Upper lobe of left lung (tissue), 6 donors: Measurements from ENCODE around the gene SEMA4A. TPM values are rescaled to one million over a fixed set of nuclear protein-coding genes. Genes with fewer than 3 reads are reported as not detected.

Experiments used
- ATAC-seq, 2 donors: fragments of 200-7000 bp; cut with Tn5 transposase; one replicate each; pipeline ENCODE4 v1.9.1; 2022; ENCODE audit warnings: mild to moderate bottlenecking in 2 of 2, moderate library complexity in 2 of 2; ENCODE audit not compliant: low FRiP score in 2 of 2
- DNase-seq, 2 donors: peaks; one replicate each; pipeline ENCODE4 v3.0.0-alpha.2; 2019 to 2020
- H3K27ac ChIP-seq, 4 donors: fragments of 200-600 bp; sonication (generic); one replicate each; pipeline ENCODE4 v1.5.1; 2016 to 2019
- H3K27me3 ChIP-seq, 4 donors: fragments of 200-600 bp; sonication (generic); one replicate each; pipeline ENCODE4 v1.5.1; 2017 to 2019
- H3K36me3 ChIP-seq, 4 donors: fragments of 200-600 bp; sonication (generic); one replicate each; pipeline ENCODE4 v1.5.1; 2016 to 2019
- H3K4me1 ChIP-seq, 4 donors: fragments of 200-600 bp; sonication (generic); one replicate each; pipeline ENCODE4 v1.5.1; 2018 to 2019
- H3K4me3 ChIP-seq, 4 donors: fragments of 200-600 bp; sonication (generic); one replicate each; pipeline ENCODE4 v1.5.1; 2017 to 2019; ENCODE audit warnings: mild to moderate bottlenecking in 2 of 4, moderate library complexity in 1 of 4
- H3K9me3 ChIP-seq, 4 donors: fragments of 200-600 bp; sonication (generic); one replicate each; pipeline ENCODE4 v1.5.1; 2018 to 2019
- EP300 ChIP-seq, 4 donors: sonication (generic); formaldehyde crosslinking; IDR thresholded peaks; one replicate each; pipeline ENCODE4 v1.5.1; 2017; ENCODE audit warnings: antibody characterized with exemption in 4 of 4, control low read depth in 2 of 4
- POLR2A ChIP-seq, 4 donors: fragments of 450-650 bp; IDR thresholded peaks; one replicate each; pipeline ENCODE4 v1.5.1; 2016 to 2017; ENCODE audit warnings: antibody characterized with exemption in 4 of 4, mild to moderate bottlenecking in 2 of 4
- POLR2AphosphoS5 ChIP-seq, 2 donors: sonication (generic); formaldehyde crosslinking; IDR thresholded peaks; one replicate each; pipeline ENCODE4 v1.5.1; 2017; ENCODE audit warnings: antibody characterized with exemption in 2 of 2
- WGBS, 2 donors: methylation state at CpG; one replicate each; pipeline ENCODE4 v1.1.5; 2017 to 2018; 5-methylcytosine and 5-hydroxymethylcytosine counted together
- total RNA-seq, 6 donors: library from RNA; depleted of rRNA in 4 of 6; stranded (reverse); fragments of >200 nt in 4 of 6; gene quantifications; one replicate each; pipeline versions ENCODE4 v1.1.0 to v1.2.1, GENCODE V29; 2016 to 2021
- TF ChIP-seq, protein P1 (sequence below), 6 experiments: fragments of 450-650 bp in 4 of 6; fragments of 200-600 bp in 2 of 6; sonication (generic) in 2 of 6; IDR thresholded peaks; one replicate each; pipeline ENCODE4 v1.5.1; 2016 to 2019; ENCODE audit warnings: antibody characterized with exemption in 6 of 6
- donor health status: DM: no; HTN: no; CAD: no; lungs with moderate emphysema.
- donor health status: DM: no; HTN: yes; CAD: no; lungs with severe emphysema.

Gene SEMA4A
- total RNA-seq, 6 donors from 2014 or later = 28.9 to 65.9 (median 33.5) TPM

DNA sequence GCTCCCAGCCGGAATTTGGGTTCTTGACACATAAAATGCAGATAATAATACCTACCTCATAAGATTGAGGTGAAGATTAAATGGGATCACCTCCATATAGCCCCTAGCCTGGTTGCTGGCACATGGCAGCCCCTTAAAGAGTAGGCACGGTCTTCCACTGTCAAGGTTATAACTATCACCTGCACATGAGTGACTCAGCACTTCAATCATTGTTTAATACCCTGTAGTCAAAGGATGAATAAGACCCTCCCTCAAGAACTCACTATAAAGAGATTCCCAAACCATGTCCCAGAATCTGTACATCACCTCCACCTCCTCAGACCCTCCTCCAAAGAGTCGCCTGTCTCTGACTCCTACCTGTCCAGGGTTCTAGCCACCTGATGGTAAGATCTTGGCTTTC lies 45.3 kb upstream of the SEMA4A start:
- Histone ChIP-seq H3K4me1 (peaks cover 34 to 42% (median 40%) of the 10 kb centered on the region in 4 donors), H3K27ac (peak overlapping the region in 2 of 4 donors; percentile 8 to 96), H3K27me3 (no peaks in the 10 kb centered on the region), H3K4me3 (no peak overlapping the region), H3K9me3 (no peaks in the 10 kb centered on the region), H3K36me3 (no peaks in the 10 kb centered on the region)
- no peak for DNase-seq
- WGBS, 2 donors = 91 to 94% methylated on average over 3 of the region's 3 CpGs
- TF ChIP-seq, protein P1, sequence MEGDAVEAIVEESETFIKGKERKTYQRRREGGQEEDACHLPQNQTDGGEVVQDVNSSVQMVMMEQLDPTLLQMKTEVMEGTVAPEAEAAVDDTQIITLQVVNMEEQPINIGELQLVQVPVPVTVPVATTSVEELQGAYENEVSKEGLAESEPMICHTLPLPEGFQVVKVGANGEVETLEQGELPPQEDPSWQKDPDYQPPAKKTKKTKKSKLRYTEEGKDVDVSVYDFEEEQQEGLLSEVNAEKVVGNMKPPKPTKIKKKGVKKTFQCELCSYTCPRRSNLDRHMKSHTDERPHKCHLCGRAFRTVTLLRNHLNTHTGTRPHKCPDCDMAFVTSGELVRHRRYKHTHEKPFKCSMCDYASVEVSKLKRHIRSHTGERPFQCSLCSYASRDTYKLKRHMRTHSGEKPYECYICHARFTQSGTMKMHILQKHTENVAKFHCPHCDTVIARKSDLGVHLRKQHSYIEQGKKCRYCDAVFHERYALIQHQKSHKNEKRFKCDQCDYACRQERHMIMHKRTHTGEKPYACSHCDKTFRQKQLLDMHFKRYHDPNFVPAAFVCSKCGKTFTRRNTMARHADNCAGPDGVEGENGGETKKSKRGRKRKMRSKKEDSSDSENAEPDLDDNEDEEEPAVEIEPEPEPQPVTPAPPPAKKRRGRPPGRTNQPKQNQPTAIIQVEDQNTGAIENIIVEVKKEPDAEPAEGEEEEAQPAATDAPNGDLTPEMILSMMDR (IDR thresholded peaks at IDR 0.05) = no peak
- no peak for TF ChIP-seq POLR2A (IDR thresholded peaks at IDR 0.05)
- no peak for TF ChIP-seq POLR2AphosphoS5 (IDR thresholded peaks at IDR 0.05)
- TF ChIP-seq EP300 (IDR thresholded peaks at IDR 0.05) = no peak
- ATAC-seq = no peak

GRCh38 chr1:156108664-156109241 lies 44.6 kb upstream of the SEMA4A start:
- H3K27me3 ChIP-seq = no peaks in the 10 kb centered on the region
- H3K4me1 ChIP-seq = peaks cover 31 to 36% (median 35%) of the 10 kb centered on the region in 4 donors
- no peak for ATAC-seq

DNA sequence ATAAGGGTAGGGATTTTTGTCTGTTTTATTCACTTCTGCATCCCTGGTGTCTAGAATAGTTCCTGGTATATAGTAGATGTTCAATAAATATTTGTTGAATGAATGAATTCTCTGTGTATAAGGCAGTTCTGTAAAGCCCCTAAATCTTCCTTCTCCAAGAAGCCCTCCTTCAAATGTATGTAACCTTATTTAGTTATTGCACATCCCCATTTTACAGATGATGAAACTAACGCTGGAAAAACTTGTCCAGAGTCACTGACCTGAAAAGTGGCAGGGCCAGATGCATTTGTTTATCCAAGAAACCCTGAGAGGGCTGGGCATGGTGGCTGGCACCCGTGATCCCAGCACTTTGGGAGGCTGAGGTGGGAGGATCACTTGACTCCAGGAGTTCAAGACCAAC lies 43.1 kb upstream of the SEMA4A start:
- Histone ChIP-seq H3K36me3 (no peaks in the 10 kb centered on the region), H3K27me3 (no peaks in the 10 kb centered on the region), H3K9me3 (no peaks in the 10 kb centered on the region), H3K4me3 (no peak overlapping the region), H3K4me1 (peaks cover 22 to 34% (median 28%) of the 10 kb centered on the region in 4 donors), H3K27ac (no peak overlapping the region)
- no peak for ATAC-seq
- DNase-seq = no peak
- TF ChIP-seq POLR2A (IDR thresholded peaks at IDR 0.05) = no peak
- no peak for TF ChIP-seq POLR2AphosphoS5 (IDR thresholded peaks at IDR 0.05)
- TF ChIP-seq, protein P1 (IDR thresholded peaks at IDR 0.05) = no peak
- no peak for TF ChIP-seq EP300 (IDR thresholded peaks at IDR 0.05)
- WGBS, 2 donors = 62 to 73% methylated on average over 2 of the region's 2 CpGs

More at GRCh38 chr1:156108664-156109241, 44.6 kb upstream of the SEMA4A start:
- H3K36me3 ChIP-seq = no peaks in the 10 kb centered on the region
- WGBS, 2 donors = 92 to 96% methylated on average over 6 of the region's 6 CpGs
- TF ChIP-seq, protein P1 (IDR thresholded peaks at IDR 0.05) = no peak
- TF ChIP-seq POLR2AphosphoS5 (IDR thresholded peaks at IDR 0.05) (no peak), POLR2A (IDR thresholded peaks at IDR 0.05) (no peak), EP300 (IDR thresholded peaks at IDR 0.05) (no peak)
- no peak overlapping the region for H3K4me3 ChIP-seq
- no peak overlapping the region for H3K27ac ChIP-seq
- DNase-seq = no peak
- no peaks in the 10 kb centered on the region for H3K9me3 ChIP-seq

- no peaks in the 10 kb centered on the region for H3K9me3 ChIP-seq
- H3K27ac ChIP-seq = no peak overlapping the region
- DNase-seq = no peak
- peaks cover 14 to 28% (median 21%) of the 10 kb centered on the region in 4 donors for H3K4me1 ChIP-seq
- no peak overlapping the region for H3K4me3 ChIP-seq
- no peak for TF ChIP-seq POLR2AphosphoS5 (IDR thresholded peaks at IDR 0.05)
- TF ChIP-seq POLR2A (IDR thresholded peaks at IDR 0.05) = no peak
- TF ChIP-seq, protein P1 (IDR thresholded peaks at IDR 0.05) = no peak
- no peak for ATAC-seq
- no peaks in the 10 kb centered on the region for H3K36me3 ChIP-seq
- no peaks in the 10 kb centered on the region for H3K27me3 ChIP-seq
- 82 to 94% methylated on average over 4 of the region's 4 CpGs for WGBS, 2 donors
Measured at GRCh38 chr1:156111355-156111962, 41.9 kb upstream of the SEMA4A start.
